Peyer's patch (tissue), 4 donors: ENCODE results near the gene RERE. TPM values are rescaled to one million over a fixed set of nuclear protein-coding genes. Genes with fewer than 3 reads are reported as not detected.

Source experiments
- DNase-seq, 3 donors: peaks; one replicate each; pipeline ENCODE4 v3.0.0-alpha.2; 2017 to 2019
- H3K27ac ChIP-seq, 4 donors: fragments of 200-600 bp; sonication (generic); one replicate each; pipeline ENCODE4 v1.5.1; 2016 to 2019
- H3K27me3 ChIP-seq, 2 donors: fragments of 200-600 bp; sonication (generic); one replicate each; pipeline ENCODE4 v1.5.1; 2019
- H3K36me3 ChIP-seq, 3 donors: fragments of 200-600 bp; sonication (generic); one replicate each; pipeline ENCODE4 v1.5.1; 2016 to 2019
- H3K4me1 ChIP-seq, 4 donors: fragments of 200-600 bp; sonication (generic); one replicate each; pipeline ENCODE4 v1.5.1; 2016 to 2019
- H3K4me3 ChIP-seq, 4 donors: fragments of 200-600 bp; sonication (generic); 1 replicate in 3 of 4; 2 replicates in 1 of 4; pipeline ENCODE4 v1.5.1; 2016 to 2019; ENCODE audit warnings: mild to moderate bottlenecking in 1 of 4
- H3K9me3 ChIP-seq, 4 donors: fragments of 200-600 bp; sonication (generic); one replicate each; pipeline ENCODE4 v1.5.1; 2016 to 2019; ENCODE audit warnings: mild to moderate bottlenecking in 1 of 4
- CTCF ChIP-seq, 6 experiments: fragments of 450-650 bp in 4 of 6; fragments of 200-600 bp in 2 of 6; sonication (generic) in 1 of 6; IDR thresholded peaks; one replicate each; pipeline ENCODE4 v1.5.1; 2017 to 2019; ENCODE audit warnings: antibody characterized with exemption in 6 of 6, mild to moderate bottlenecking in 3 of 6, moderate library complexity in 1 of 6
- POLR2A ChIP-seq, 2 donors: fragments of 450-650 bp; IDR thresholded peaks; one replicate each; pipeline ENCODE4 v1.5.1; 2017; ENCODE audit warnings: antibody characterized with exemption in 2 of 2, mild to moderate bottlenecking in 2 of 2, moderate library complexity in 2 of 2
- total RNA-seq, 4 donors: library from RNA; depleted of rRNA; stranded (reverse); fragments of >200 nt; gene quantifications; one replicate each; pipeline ENCODE4 v1.1.0, GENCODE V29; 2016

Gene RERE
- total RNA-seq, 4 donors from 2014 or later, result 98.5 to 528 (median 110) TPM

GRCh38 chr1:8643542-8644536, 173.6 kb downstream of the RERE start:
- DNase-seq, result no peak
- TF ChIP-seq POLR2A (IDR thresholded peaks at IDR 0.05), result no peak
- Histone ChIP-seq H3K9me3 (no peaks in the 10 kb centered on the region), H3K27ac (no peak overlapping the region), H3K4me3 (no peak overlapping the region), H3K4me1 (no peaks in the 10 kb centered on the region), H3K36me3 (no peaks in the 10 kb centered on the region), H3K27me3 (no peaks in the 10 kb centered on the region)

GRCh38 chr1:8642114-8642513, 175.3 kb downstream of the RERE start:
- TF ChIP-seq POLR2A (IDR thresholded peaks at IDR 0.05) (no peak), CTCF (IDR thresholded peaks at IDR 0.05) (no peak)
- no peak overlapping the region for H3K27ac ChIP-seq
- no peaks in the 10 kb centered on the region for H3K4me1 ChIP-seq
- no peak overlapping the region for H3K4me3 ChIP-seq
- no peaks in the 10 kb centered on the region for H3K9me3 ChIP-seq
- no peaks in the 10 kb centered on the region for H3K36me3 ChIP-seq
- no peak for DNase-seq
- no peaks in the 10 kb centered on the region for H3K27me3 ChIP-seq

GRCh38 chr1:8641377-8641997, 176.0 kb downstream of the RERE start:
- Histone ChIP-seq H3K36me3 (no peaks in the 10 kb centered on the region), H3K27ac (no peak overlapping the region), H3K9me3 (no peaks in the 10 kb centered on the region), H3K27me3 (no peaks in the 10 kb centered on the region), H3K4me3 (no peak overlapping the region), H3K4me1 (no peaks in the 10 kb centered on the region)
- no peak for DNase-seq
- TF ChIP-seq POLR2A (IDR thresholded peaks at IDR 0.05) (no peak), CTCF (IDR thresholded peaks at IDR 0.05) (no peak)

GRCh38 chr1:8640950-8641349, 176.5 kb downstream of the RERE start:
- Histone ChIP-seq H3K4me1 (no peaks in the 10 kb centered on the region), H3K27me3 (no peaks in the 10 kb centered on the region), H3K27ac (no peak overlapping the region), H3K4me3 (no peak overlapping the region), H3K36me3 (no peaks in the 10 kb centered on the region), H3K9me3 (no peaks in the 10 kb centered on the region)
- no peak for DNase-seq
- no peak for TF ChIP-seq POLR2A (IDR thresholded peaks at IDR 0.05)
- no peak for TF ChIP-seq CTCF (IDR thresholded peaks at IDR 0.05)

GRCh38 chr1:8639148-8639547, 178.3 kb downstream of the RERE start:
- TF ChIP-seq CTCF (IDR thresholded peaks at IDR 0.05) (no peak), POLR2A (IDR thresholded peaks at IDR 0.05) (no peak)
- no peaks in the 10 kb centered on the region for H3K4me1 ChIP-seq
- H3K9me3 ChIP-seq, result no peaks in the 10 kb centered on the region

More at GRCh38 chr1:8639148-8639547, 178.3 kb downstream of the RERE start:
- H3K36me3 ChIP-seq, result no peaks in the 10 kb centered on the region
- H3K27me3 ChIP-seq, result no peaks in the 10 kb centered on the region
- no peak overlapping the region for H3K27ac ChIP-seq
- no peak overlapping the region for H3K4me3 ChIP-seq
- no peak for DNase-seq
